Astrocyte (in vitro differentiated cells and primary cell): ENCODE data around the gene OVCH2. TPM values are rescaled to one million over a fixed set of nuclear protein-coding genes. Genes with fewer than 3 reads are reported as not detected.
A peak's percentile ranks its signal among the peaks of the same experiment; 100 is the strongest.

Source experiments
- DNase-seq: peaks from one replicate; pipeline ENCODE4 v3.0.0-alpha.2; 2010; ENCODE audit warnings: low read depth
- FAIRE-seq: peaks from 2 replicates; lab custom pipeline; 2011; peaks lifted over from hg19 to GRCh38; lab: Jason Lieb, UNC
- H2AFZ ChIP-seq: 2 replicates; pipeline ENCODE4 v1.6.0; 2012; ENCODE audit warnings: low read depth, low read length, inconsistent platforms
- H3K27ac ChIP-seq: 2 replicates; pipeline ENCODE4 v1.5.1; 2011; ENCODE audit warnings: low read depth, low read length, inconsistent platforms
- H3K27me3 ChIP-seq: 2 replicates; pipeline ENCODE4 v1.6.0; 2011; ENCODE audit warnings: low read length, inconsistent platforms; ENCODE audit not compliant: insufficient read depth
- H3K36me3 ChIP-seq: 2 replicates; pipeline ENCODE4 v1.5.1; 2011; ENCODE audit warnings: low read length, inconsistent platforms; ENCODE audit not compliant: insufficient read depth
- H3K4me1 ChIP-seq: 2 replicates; pipeline ENCODE4 v1.5.1; 2011; ENCODE audit warnings: low read length, inconsistent platforms; ENCODE audit not compliant: insufficient read depth
- H3K4me2 ChIP-seq: 2 replicates; pipeline ENCODE4 v1.6.0; 2012; ENCODE audit warnings: low read length, inconsistent platforms
- H3K4me3 ChIP-seq: 2 replicates; pipeline ENCODE4 v1.5.1; 2011; ENCODE audit warnings: low read depth, mild to moderate bottlenecking, low read length, inconsistent platforms; ENCODE audit not compliant: insufficient read depth
- H3K79me2 ChIP-seq: 2 replicates; pipeline ENCODE4 v1.6.0; 2012; ENCODE audit warnings: mild to moderate bottlenecking, low read length, inconsistent platforms; ENCODE audit not compliant: insufficient read depth
- H3K9ac ChIP-seq: 2 replicates; pipeline ENCODE4 v1.6.0; 2012; ENCODE audit warnings: mild to moderate bottlenecking, low read length, inconsistent platforms
- H3K9me3 ChIP-seq: 2 replicates; pipeline ENCODE4 v1.5.1; 2012; ENCODE audit warnings: low read depth, mild to moderate bottlenecking, low read length, inconsistent platforms; ENCODE audit not compliant: insufficient read depth
- H4K20me1 ChIP-seq: 2 replicates; pipeline ENCODE4 v1.6.0; 2012; ENCODE audit warnings: low read length, inconsistent platforms; ENCODE audit not compliant: insufficient read depth
- H3K27ac Mint-ChIP-seq: one replicate; pipeline ENCODE4 v1.8.0; 2021; ENCODE audit warnings: mild to moderate bottlenecking, mixed read lengths; ENCODE audit not compliant: unreplicated experiment
- H3K27me3 Mint-ChIP-seq: one replicate; pipeline ENCODE4 v1.8.0; 2021; ENCODE audit warnings: low read depth, mixed read lengths; ENCODE audit not compliant: unreplicated experiment
- H3K36me3 Mint-ChIP-seq: one replicate; pipeline ENCODE4 v1.8.0; 2021; ENCODE audit warnings: low read depth, mixed read lengths; ENCODE audit not compliant: unreplicated experiment
- H3K4me1 Mint-ChIP-seq: one replicate; pipeline ENCODE4 v1.8.0; 2021; ENCODE audit warnings: low read depth, mixed read lengths; ENCODE audit not compliant: unreplicated experiment
- H3K4me3 Mint-ChIP-seq: one replicate; pipeline ENCODE4 v1.8.0; 2021; ENCODE audit warnings: mild to moderate bottlenecking, moderate library complexity, mixed read lengths; ENCODE audit not compliant: unreplicated experiment
- H3K9me3 Mint-ChIP-seq: one replicate; pipeline ENCODE4 v1.8.0; 2021; ENCODE audit warnings: mild to moderate bottlenecking, mixed read lengths; ENCODE audit not compliant: unreplicated experiment
- EZH2 ChIP-seq: IDR thresholded peaks from 2 replicates; pipeline ENCODE4 v1.6.1; 2012; ENCODE audit warnings: mild to moderate bottlenecking, low read length, inconsistent platforms; ENCODE audit not compliant: insufficient read depth
- total RNA-seq: library from RNA; stranded (reverse); gene quantifications from 2 replicates; pipeline ENCODE4 v1.2.1, GENCODE V29; 2021
- TF ChIP-seq, protein P1 (sequence below): IDR thresholded peaks from 2 replicates; pipeline ENCODE4 v1.5.1; 2011; ENCODE audit warnings: low read depth, mild to moderate bottlenecking, inconsistent platforms, low read length, moderate library complexity; ENCODE audit not compliant: insufficient read depth

The OVCH2 gene
- total RNA-seq, 1 donor from 2014 or later = 4.5 TPM

DNA sequence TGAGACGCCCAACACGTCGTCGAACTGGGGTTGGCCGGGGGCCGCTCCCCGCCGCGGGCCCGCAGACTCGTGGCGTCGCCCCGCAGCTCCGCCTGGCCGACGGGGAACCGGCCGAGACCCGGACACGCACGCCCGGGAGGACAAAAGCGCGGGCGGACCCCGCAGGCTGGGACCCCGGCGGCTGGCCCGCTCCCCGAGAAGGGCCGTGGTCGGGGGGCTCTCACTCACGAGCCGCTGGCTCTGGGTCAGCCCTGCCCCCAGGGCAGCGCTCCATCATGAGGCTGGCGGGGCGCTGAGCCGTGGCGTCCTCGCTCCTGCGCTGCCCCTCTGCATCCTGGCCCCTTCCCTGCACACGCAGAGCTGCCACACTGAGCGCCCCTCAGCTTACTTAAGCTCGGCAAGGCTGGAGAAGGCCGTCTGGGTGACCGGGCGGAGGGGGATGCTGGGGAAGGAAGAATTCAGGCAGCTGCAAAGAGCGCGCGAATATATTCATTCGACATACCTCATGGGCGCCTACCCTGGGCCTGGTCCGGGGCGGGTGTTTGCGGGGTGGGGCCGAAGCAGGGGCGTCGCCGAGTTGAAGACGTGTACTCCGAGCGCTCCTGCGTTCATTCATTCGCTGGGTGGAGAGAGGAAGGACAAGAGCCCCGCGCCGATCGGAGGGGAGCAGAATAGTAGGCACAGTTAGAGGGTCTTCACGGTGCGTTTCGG, 32.4 kb downstream of the OVCH2 start:
- Histone ChIP-seq H3K9ac (peak overlapping the region; percentile 57), H3K9me3 (no peaks in the 10 kb centered on the region), H3K27me3 (no peaks in the 10 kb centered on the region), H4K20me1 (no peaks in the 10 kb centered on the region), H3K27ac (no peak overlapping the region), H3K79me2 (no peaks in the 10 kb centered on the region), H3K4me2 (peak overlapping the region; percentile 81), H3K4me3 (peak overlapping the region; percentile 41), H3K36me3 (no peaks in the 10 kb centered on the region), H2AFZ (peak overlapping the region; percentile 72), H3K4me1 (peaks cover 6% of the 10 kb centered on the region)
- peaks cover 12% of the 10 kb centered on the region for H3K4me1 Mint-ChIP-seq
- peaks cover 14% of the 10 kb centered on the region for H3K27me3 Mint-ChIP-seq
- H3K27ac Mint-ChIP-seq = peak overlapping the region; percentile 34
- FAIRE-seq = no peak
- H3K36me3 Mint-ChIP-seq = no peaks in the 10 kb centered on the region
- H3K4me3 Mint-ChIP-seq = peak overlapping the region; percentile 57
- TF ChIP-seq, protein P1, sequence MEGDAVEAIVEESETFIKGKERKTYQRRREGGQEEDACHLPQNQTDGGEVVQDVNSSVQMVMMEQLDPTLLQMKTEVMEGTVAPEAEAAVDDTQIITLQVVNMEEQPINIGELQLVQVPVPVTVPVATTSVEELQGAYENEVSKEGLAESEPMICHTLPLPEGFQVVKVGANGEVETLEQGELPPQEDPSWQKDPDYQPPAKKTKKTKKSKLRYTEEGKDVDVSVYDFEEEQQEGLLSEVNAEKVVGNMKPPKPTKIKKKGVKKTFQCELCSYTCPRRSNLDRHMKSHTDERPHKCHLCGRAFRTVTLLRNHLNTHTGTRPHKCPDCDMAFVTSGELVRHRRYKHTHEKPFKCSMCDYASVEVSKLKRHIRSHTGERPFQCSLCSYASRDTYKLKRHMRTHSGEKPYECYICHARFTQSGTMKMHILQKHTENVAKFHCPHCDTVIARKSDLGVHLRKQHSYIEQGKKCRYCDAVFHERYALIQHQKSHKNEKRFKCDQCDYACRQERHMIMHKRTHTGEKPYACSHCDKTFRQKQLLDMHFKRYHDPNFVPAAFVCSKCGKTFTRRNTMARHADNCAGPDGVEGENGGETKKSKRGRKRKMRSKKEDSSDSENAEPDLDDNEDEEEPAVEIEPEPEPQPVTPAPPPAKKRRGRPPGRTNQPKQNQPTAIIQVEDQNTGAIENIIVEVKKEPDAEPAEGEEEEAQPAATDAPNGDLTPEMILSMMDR = no peak
- TF ChIP-seq EZH2 = peak; percentile 67
- no peak for DNase-seq
- no peaks in the 10 kb centered on the region for H3K9me3 Mint-ChIP-seq

DNA sequence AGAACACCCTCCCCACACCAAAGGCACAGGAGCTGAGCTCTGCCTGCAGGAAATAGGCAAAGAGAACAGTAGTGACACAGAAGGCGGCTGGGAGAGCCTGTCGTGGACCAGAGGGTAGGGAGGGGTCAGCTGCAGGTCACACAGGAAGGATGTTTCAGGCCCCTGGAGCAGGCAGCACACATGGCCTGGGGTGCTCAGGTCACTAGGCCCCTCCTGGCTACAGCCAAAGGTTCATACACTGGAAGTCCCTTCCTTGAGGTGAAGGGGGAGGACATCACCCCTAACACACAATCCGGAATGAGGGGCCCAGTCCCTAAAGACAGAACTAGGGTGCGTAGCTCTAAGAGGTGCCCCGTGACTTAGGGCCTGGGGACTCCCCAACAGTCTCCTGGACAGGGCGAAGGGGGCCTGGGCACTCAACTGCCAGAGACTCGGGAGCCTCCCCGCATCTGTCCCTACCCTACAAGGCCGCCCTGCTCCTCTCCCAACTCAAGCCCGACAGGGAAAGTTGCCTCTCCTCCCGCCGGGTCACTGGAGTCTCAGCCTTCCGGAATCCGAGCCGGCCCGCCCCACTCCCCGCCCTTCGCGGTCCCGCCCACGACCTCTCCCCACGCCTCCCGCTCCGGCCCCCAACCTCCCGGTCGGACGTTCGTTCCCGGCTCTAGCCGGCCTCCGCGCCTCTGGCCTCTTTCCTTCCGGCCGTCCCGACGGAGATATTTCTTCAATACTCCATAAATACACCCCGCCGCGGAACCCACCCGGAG, 33.1 kb downstream of the OVCH2 start, which contains the start of gene CYB5R2:
CYB5R2 (minus strand) TSS at position 541 of the 764 bp plus-strand sequence. CDS start 675 bp downstream, outside the sequence.
- H3K27ac ChIP-seq = no peak within 1 kb of the TSS
- peak within 1 kb of the TSS; percentile 57 for H3K9ac ChIP-seq

More for the DNA sequence above, 33.1 kb downstream of the OVCH2 start, which contains the start of gene CYB5R2:
- Histone ChIP-seq H2AFZ (peak within 1 kb of the TSS; percentile 72), H4K20me1 (no peaks in the 10 kb centered on the region), H3K4me1 (peaks cover 9% of the 10 kb centered on the region), H3K36me3 (no peaks in the 10 kb centered on the region), H3K27me3 (no peaks in the 10 kb centered on the region), H3K79me2 (no peaks in the 10 kb centered on the region), H3K4me3 (peak within 1 kb of the TSS; percentile 41), H3K9me3 (no peaks in the 10 kb centered on the region), H3K4me2 (peak within 1 kb of the TSS; percentile 81)
- peaks cover 14% of the 10 kb centered on the region for H3K27me3 Mint-ChIP-seq
- H3K9me3 Mint-ChIP-seq = no peaks in the 10 kb centered on the region
- peaks cover 14% of the 10 kb centered on the region for H3K4me1 Mint-ChIP-seq
- TF ChIP-seq, protein P1 = no peak
- peak within 1 kb of the TSS; percentile 75 for H3K4me3 Mint-ChIP-seq
- DNase-seq = no peak
- peak within 1 kb of the TSS; percentile 34 for H3K27ac Mint-ChIP-seq
- peaks cover 4% of the 10 kb centered on the region for H3K36me3 Mint-ChIP-seq
- FAIRE-seq = no peak
